Measurements from ENCODE around the gene RBM45. TPM values are rescaled to one million over a fixed set of nuclear protein-coding genes. Genes with fewer than 3 reads are reported as not detected.
"Not testable (repeated sequence)": the region's sequence is repeated elsewhere in the genome, so short reads cannot be mapped to it uniquely, and the experiment has no call there.

RBM45 gene
- total RNA-seq, 4 donors from 2014 or later = 5.6 to 20.9 (median 9.2) TPM

DNA sequence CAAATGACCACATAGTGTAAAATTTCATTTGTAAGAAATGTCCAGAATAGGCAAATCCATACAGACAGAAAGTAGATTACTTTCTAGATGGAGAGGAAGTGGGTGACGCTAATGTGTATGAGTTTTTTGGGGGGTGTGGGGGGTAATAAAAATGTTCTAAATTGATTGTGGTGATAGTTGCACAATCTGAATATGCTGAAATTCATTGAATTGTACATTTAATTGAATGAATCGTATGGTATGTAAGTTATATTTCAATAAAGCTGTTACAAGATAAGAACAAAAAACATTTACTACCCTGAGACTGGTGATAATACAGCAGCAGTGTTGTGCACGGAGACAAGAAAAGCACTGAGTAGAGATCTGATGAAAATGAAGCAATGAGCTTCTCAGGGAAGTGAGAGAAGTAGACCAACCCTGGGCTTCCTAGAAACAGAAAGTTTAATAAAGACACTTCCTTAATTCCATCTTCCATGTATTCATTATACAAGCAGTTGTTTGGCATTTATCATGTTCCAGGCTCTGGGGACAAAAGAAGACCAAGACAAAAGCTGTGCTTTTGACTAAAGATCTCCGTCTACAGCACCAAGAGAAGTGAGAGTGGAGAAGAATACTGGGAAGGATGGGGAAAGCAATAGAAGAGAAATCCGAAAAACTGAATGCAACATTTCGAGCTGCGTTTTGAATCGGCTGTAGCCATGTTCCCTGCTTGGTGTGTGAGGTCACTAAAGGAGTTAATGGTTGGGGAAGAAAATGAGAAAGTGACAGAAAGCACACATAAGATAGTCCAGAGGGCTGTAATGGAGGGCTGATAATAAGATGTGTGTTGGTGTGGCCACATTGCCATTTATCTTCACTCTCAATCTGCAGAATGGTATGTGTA, 37.9 kb upstream of the RBM45 start:
- H3K4me1 ChIP-seq = peaks cover 0 to 16% (median 3%) of the 10 kb centered on the region in 3 donors
- no peak overlapping the region for H3K27ac ChIP-seq
- H3K36me3 ChIP-seq = no peaks in the 10 kb centered on the region
- 79 to 91% methylated on average over 7 to 8 of the region's 8 CpGs for WGBS, 2 donors (ENCODE audit: low coverage in 1 of 2)
- ATAC-seq = no peak
- peaks cover 34% of the 10 kb centered on the region for H3K27me3 ChIP-seq
- TF ChIP-seq, protein P1, sequence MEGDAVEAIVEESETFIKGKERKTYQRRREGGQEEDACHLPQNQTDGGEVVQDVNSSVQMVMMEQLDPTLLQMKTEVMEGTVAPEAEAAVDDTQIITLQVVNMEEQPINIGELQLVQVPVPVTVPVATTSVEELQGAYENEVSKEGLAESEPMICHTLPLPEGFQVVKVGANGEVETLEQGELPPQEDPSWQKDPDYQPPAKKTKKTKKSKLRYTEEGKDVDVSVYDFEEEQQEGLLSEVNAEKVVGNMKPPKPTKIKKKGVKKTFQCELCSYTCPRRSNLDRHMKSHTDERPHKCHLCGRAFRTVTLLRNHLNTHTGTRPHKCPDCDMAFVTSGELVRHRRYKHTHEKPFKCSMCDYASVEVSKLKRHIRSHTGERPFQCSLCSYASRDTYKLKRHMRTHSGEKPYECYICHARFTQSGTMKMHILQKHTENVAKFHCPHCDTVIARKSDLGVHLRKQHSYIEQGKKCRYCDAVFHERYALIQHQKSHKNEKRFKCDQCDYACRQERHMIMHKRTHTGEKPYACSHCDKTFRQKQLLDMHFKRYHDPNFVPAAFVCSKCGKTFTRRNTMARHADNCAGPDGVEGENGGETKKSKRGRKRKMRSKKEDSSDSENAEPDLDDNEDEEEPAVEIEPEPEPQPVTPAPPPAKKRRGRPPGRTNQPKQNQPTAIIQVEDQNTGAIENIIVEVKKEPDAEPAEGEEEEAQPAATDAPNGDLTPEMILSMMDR (IDR thresholded peaks at IDR 0.05) = no peak
- TF ChIP-seq POLR2A (IDR thresholded peaks at IDR 0.05) = no peak
- no peak for TF ChIP-seq POLR2AphosphoS5 (IDR thresholded peaks at IDR 0.05)
- TF ChIP-seq EP300 (IDR thresholded peaks at IDR 0.05) = no peak
- no peaks in the 10 kb centered on the region for H3K9me3 ChIP-seq
- H3K4me3 ChIP-seq = no peak overlapping the region

DNA sequence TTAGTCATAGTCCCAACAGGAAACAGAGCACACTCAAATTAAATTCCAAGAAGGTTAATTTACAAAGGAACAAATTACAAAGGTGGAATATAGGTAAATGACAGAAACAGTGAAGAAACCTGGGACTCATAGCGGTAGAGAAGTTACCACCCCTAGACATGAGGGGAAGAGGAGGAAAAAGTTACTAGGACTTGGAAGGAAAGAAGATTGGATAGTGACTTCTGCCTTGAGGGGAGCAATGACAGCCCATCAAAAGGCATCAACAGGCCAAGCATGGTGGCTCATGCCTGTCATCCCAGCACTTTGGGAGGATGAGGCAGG, 37.3 kb upstream of the RBM45 start:
- WGBS, 2 donors (ENCODE audit: low coverage in 1 of 2) = 93 to 100% methylated on average over 1 of the region's 1 CpG
- Histone ChIP-seq H3K27ac (no peak overlapping the region), H3K36me3 (no peaks in the 10 kb centered on the region), H3K27me3 (peaks cover 34% of the 10 kb centered on the region), H3K4me1 (peaks cover 0 to 16% (median 3%) of the 10 kb centered on the region in 3 donors), H3K4me3 (no peak overlapping the region), H3K9me3 (no peaks in the 10 kb centered on the region)
- TF ChIP-seq EP300 (IDR thresholded peaks at IDR 0.05) (no peak), POLR2AphosphoS5 (IDR thresholded peaks at IDR 0.05) (no peak), POLR2A (IDR thresholded peaks at IDR 0.05) (no peak)
- TF ChIP-seq, protein P1 (IDR thresholded peaks at IDR 0.05) = no peak
- ATAC-seq = no peak

- TF ChIP-seq, protein P1 (IDR thresholded peaks at IDR 0.05) = no peak
- H3K4me3 ChIP-seq = no peak overlapping the region
- H3K27ac ChIP-seq = no peak overlapping the region
- no peaks in the 10 kb centered on the region for H3K36me3 ChIP-seq
- H3K27me3 ChIP-seq = peaks cover 32% of the 10 kb centered on the region
- no peaks in the 10 kb centered on the region for H3K9me3 ChIP-seq
- peaks cover 0 to 16% (median 3%) of the 10 kb centered on the region in 3 donors for H3K4me1 ChIP-seq
- ATAC-seq = no peak
Observed at GRCh38 chr2:178076130-178076529, 36.1 kb upstream of the RBM45 start.

DNA sequence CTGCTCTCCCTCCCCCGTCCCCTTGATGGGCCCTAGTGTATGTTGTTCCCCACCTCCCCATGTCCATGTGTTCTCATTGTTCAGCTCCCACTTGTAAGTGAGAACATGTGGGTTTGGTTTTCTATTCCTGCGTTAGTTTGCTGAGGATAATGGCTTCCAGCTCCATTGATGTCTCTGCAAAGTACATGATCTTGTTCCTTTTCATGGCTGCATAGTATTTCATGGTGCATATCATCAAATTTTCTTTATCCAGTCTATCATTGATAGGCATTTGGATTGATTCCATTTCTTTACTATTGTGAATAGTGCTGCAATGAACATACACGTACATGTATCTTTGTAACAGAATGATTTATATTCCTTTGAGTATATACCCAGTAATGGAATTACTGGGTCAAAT, 33.0 kb upstream of the RBM45 start:
- not testable (repeated sequence) for H3K27ac ChIP-seq, H3K36me3 ChIP-seq, H3K4me3 ChIP-seq, ATAC-seq, H3K4me1 ChIP-seq, H3K9me3 ChIP-seq
- WGBS, 2 donors (ENCODE audit: low coverage in 1 of 2) = 76 to 90% methylated on average over 2 to 3 of the region's 3 CpGs
- peaks cover 18% of the 10 kb centered on the region for H3K27me3 ChIP-seq

- Histone ChIP-seq H3K27ac (no peak overlapping the region), H3K4me1 (no peaks in the 10 kb centered on the region), H3K36me3 (no peaks in the 10 kb centered on the region), H3K27me3 (no peaks in the 10 kb centered on the region), H3K9me3 (no peaks in the 10 kb centered on the region), H3K4me3 (no peak overlapping the region)
- WGBS, 2 donors (ENCODE audit: low coverage in 1 of 2) = 85% methylated on average over 3 of the region's 3 CpGs; no CpG with 5 or more reads in 1 of the 2 donors
- TF ChIP-seq EP300 (IDR thresholded peaks at IDR 0.05) (no peak), POLR2A (IDR thresholded peaks at IDR 0.05) (no peak), POLR2AphosphoS5 (IDR thresholded peaks at IDR 0.05) (no peak)
- TF ChIP-seq, protein P1 (IDR thresholded peaks at IDR 0.05) = no peak
- no peak for ATAC-seq
Observed at GRCh38 chr2:178082408-178083045, 29.7 kb upstream of the RBM45 start.
